HG02642 (cell line): ENCODE results near the gene POLL.
"Not testable (repeated sequence)": the region's sequence is repeated elsewhere in the genome, so short reads cannot be mapped to it uniquely, and the experiment has no call there.

ENCODE experiments used
- ATAC-seq: cut with Tn5 transposase; IDR thresholded peaks from one replicate; pipeline ENCODE4 v1.9.1; 2021; ENCODE audit warnings: mild to moderate bottlenecking; ENCODE audit not compliant: unreplicated experiment, poor library complexity

The POLL gene

GRCh38 chr10:101587725-101588653, at the start of gene POLL, which contains the start of gene DPCD:
Gene POLL (minus strand): TSS chr10:101588257. CDS start chr10:101587360, 897 bp downstream.
Gene DPCD (plus strand): TSS chr10:101588321. CDS start chr10:101588337, 16 bp downstream.
- ATAC-seq, result peak; percentile 95

DNA sequence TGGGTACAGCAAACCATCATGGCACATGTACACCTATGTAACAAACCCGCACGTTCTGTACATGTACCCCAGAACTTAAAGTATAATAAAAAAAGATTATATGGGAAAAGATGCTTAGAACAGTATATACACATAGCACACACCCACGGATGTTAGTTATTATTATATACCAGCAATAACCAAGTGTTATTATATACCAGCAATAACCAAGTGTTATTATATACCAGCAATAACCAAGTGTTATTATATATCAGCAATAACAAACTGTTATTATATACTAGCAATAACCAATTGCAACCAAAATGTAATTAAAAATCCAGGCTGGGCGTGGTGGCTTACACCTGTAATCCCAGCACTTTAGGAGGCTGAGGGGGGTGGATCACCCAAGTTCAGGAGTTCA, 45.5 kb upstream of the POLL start:
- ATAC-seq, result not testable (repeated sequence)

DNA sequence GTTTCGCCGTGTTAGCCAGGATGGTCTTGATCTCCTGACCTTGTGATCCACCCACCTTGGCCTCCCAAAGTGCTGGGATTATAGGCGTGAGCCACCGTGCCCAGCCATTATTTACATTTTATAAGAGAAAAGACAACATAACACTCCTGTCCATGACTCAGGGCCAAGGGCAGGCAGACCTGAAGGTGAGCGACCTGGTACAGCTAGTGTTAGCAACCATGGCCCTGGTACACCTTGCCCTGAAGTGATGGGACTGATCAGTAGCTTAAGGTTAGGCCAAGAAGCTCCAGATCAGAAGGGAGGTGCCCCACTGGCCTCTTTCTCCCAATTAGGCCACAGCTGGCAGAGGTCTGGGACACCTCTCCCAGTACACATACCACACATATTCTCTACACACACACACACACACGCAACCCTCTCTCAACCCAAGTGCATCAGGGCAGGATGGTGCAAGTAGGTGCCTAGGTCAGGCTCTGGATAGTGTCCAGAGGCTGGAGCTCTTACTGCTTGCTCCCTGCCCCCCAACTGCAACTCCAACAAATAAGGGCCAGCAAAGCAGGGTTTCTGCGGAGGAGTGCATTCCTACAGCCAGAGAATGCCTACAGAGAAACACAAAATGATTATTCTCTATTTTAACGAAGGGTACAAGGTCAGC, 43.9 kb upstream of the POLL start:
- ATAC-seq, result no peak

GRCh38 chr10:101630633-101630920, 42.5 kb upstream of the POLL start:
- ATAC-seq, result no peak

GRCh38 chr10:101629837-101630632, 42.0 kb upstream of the POLL start:
- ATAC-seq, result no peak

- ATAC-seq, result no peak
These were observed 37.9 kb upstream of the POLL start for GRCh38 chr10:101625821-101626412.

DNA sequence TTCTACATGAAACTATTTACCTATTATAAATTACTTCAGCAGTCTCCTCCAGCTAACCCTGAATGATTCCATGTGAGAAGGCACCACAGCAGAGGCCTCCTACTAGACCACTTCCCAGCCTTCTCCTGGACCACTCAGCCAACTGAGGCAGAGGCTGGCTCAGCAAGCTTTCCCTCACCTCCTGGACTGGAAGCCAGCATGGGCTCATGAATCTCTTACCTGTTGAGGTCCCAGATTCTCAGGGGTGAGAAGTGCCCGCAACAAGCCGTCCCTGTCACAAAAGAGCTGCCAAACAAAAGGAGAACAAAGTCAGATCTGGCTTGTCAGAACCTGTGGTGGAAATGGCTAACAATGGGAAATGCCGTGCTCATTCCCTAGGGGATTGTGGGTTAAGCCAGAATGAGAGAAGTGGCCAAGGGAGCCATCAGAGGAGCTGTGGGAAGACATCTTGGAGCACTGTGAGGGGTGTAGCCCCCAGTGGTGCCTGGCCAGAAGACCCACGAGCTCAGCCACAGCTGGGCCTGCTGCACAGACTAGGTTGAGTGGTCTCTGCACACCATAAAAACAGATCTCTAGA, 36.6 kb upstream of the POLL start:
- no peak for ATAC-seq

DNA sequence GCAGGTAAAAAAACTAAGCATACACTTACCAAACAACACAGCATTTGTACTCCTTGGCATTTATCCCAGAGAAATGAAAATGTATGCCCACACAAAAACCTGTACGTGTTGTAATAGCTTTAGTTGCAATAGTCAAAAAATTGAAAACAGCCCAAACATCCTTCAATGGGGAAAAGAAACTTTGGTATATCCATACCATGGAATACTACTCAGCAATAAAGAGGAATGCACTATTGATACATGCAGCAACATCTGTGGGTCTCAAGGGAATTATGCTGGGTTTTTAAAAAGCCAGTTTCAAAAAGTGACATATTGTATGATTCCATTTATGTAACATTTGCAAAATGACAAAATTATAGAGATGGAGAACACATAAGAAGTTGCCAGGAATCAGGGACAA, 35.5 kb upstream of the POLL start:
- no peak for ATAC-seq

DNA sequence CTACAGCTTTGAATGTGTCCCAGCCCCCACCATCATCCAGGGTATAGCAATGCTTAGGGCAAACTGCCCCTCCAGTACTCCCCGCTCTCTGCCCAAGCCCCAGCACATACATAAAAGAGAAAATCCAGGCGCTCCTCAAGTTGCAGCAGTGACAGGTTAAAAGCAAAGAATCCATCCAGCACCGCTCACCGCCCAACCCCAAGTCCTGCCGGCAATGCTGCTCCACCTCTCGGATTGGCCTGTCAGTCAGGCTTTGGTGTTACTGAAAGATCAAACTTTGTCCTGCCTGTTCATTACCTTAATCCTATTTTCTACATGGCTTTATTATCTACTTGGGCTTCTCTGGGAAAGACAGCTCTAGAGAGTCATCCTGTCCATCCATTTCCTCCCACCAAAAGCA, 31.9 kb upstream of the POLL start:
- no peak for ATAC-seq

- ATAC-seq, result no peak
These were observed 30.8 kb upstream of the POLL start for GRCh38 chr10:101618871-101619270.

GRCh38 chr10:101617824-101618568, 29.9 kb upstream of the POLL start:
- no peak for ATAC-seq

DNA sequence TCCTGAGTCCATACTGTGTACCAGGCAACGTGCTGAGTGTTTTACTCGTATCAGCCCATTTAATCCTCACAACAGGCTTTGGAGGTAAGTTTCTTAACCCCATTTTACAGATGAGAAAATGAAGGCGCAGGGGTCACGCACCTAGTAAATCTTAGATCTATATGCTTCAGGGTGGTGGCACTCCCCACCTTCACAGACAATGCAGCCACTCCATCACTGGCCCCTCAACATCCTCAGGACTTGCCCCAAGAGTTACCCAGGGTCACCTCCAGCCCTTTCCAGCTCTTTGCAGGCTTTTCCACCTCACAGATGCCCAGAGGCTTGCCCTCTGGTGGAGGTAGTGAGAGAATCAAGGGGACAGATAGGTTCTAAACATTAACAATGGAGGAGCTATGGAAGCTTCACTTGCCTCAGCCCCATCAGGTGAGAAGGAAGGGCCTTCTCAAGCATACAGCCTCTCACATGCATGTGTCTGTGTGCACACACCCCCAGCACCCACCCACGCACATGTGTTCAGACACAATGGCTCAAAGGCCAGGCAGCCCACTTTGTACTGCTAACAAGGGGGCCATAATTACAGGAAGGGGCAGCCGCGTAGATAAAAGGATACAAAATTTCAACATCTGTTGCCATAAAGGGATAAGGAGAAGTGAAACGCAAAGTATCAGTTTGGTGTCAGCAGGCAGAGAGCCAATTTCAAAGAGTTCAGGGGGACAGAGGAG, 29.2 kb upstream of the POLL start:
- no peak for ATAC-seq

DNA sequence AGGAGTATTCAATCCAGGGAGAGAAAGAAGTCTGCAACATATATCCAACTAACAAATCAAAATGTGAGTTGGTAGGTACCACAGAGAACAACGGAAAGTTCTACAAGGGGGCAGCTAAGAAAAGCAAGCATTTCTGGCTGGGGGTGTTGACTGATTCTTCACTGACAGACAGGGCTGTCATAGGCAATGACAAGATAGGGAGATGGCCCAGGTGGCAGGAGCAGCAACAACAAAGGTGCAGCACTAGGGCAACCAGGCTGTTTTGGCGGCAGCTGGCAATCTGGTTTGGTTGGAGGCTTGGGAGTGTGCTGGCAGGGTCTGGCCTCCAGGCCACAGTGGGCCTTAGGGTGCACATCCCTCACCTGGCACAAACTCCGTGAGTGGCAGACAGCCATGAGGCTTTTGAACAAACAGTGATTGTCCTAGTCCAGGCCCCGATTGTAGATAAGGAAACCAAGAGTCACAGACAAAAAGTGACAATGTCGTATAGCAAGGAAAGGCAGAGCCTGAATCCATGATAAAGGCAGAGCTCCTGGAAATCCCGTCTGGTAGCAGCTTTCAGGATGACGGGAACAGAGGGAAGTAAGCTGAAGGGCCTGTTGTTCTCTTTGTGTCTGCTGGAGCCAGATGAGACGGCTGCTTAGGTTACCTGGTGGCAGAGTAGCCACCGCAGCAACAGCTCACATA, 28.5 kb upstream of the POLL start:
- ATAC-seq, result no peak

GRCh38 chr10:101615525-101616116, 27.6 kb upstream of the POLL start:
- no peak for ATAC-seq

DNA sequence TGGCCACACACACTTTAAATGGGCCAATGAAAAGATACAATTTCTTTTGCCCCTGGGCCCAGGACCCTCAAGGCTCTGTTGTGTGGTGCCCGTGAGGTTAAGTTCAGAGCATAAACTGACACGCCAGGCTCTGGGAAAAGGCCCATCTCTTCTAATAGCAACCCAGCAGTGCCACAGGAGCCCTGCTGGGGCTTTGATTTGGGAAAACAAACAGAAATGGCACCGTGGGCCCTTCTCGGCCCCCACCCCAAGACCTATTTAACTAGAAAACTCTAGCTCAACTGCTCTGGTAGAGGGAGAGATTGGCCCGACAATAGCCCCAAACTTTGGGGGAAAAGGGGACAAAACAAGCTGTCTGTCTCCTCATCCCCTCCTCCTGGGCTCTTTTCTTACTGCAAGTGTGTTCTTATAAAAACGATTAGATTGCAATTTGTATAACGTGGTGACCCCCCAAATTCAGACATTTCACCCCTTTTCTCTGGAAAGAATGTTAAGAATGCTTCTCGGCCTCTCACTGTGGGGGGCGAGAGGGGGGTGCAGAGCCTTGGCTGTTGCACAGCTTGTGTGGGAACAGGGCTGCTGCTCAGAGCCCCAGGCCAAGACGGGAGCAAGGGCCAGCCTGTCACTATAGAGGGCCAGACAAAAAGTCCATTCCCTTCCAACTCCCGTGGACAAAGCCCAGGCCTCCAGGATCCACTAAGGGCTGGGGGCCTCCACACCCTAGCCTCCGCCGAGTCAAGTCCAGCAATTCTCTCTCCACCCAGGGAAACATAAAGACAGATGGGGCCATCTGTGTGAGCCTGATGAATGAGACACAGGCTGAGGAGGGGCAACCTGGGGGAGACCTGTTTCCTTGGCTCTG, 26.8 kb upstream of the POLL start:
- ATAC-seq, result no peak

DNA sequence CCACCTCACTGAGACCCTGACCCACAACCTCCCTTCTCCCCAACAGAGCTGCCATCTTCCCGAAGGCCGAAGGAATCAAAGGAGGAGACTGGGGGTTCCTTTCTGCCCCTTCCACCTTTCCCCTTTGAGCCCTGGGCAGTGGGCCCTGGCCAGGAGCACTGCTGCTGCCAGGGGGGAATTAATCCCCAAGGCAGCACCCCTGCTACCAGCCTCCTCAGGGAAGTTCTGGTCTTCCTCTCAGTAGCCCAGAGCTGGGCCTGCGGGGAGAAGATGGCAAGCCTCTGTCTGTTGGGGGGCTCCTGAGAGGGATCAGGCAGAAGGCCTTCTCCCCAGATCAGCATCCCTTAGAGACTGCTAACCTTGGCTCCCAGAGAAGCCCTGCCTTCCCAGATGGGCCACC, 25.6 kb upstream of the POLL start:
- no peak for ATAC-seq

- ATAC-seq, result no peak
These were observed 24.8 kb upstream of the POLL start for GRCh38 chr10:101612872-101613271.
